Osteocyte (in vitro differentiated cells): ENCODE results near the gene CACNA1C. TPM values are rescaled to one million over a fixed set of nuclear protein-coding genes. Genes with fewer than 3 reads are reported as not detected.
A peak's percentile ranks its signal among the peaks of the same experiment; 100 is the strongest.

ENCODE experiments used
- DNase-seq: peaks from one replicate; pipeline ENCODE4 v3.0.0; 2021; ENCODE audit warnings: mixed read lengths; ENCODE audit not compliant: unreplicated experiment; ENCODE audit errors: extremely low spot score
- H3K27ac Mint-ChIP-seq: one replicate; pipeline ENCODE4 v1.8.0; 2021; ENCODE audit warnings: mild to moderate bottlenecking, mixed read lengths; ENCODE audit not compliant: unreplicated experiment
- H3K27me3 Mint-ChIP-seq: one replicate; pipeline ENCODE4 v1.8.0; 2021; ENCODE audit warnings: mixed read lengths; ENCODE audit not compliant: unreplicated experiment
- H3K36me3 Mint-ChIP-seq: one replicate; pipeline ENCODE4 v1.8.0; 2021; ENCODE audit warnings: mixed read lengths; ENCODE audit not compliant: unreplicated experiment
- H3K4me1 Mint-ChIP-seq: one replicate; pipeline ENCODE4 v1.8.0; 2021; ENCODE audit warnings: mixed read lengths; ENCODE audit not compliant: unreplicated experiment
- H3K4me3 Mint-ChIP-seq: one replicate; pipeline ENCODE4 v1.8.0; 2021; ENCODE audit warnings: mild to moderate bottlenecking, moderate library complexity, mixed read lengths; ENCODE audit not compliant: unreplicated experiment
- H3K9me3 Mint-ChIP-seq: one replicate; pipeline ENCODE4 v1.8.0; 2021; ENCODE audit warnings: mixed read lengths; ENCODE audit not compliant: unreplicated experiment
- total RNA-seq: library from RNA; stranded (reverse); gene quantifications from 2 replicates; pipeline ENCODE4 v1.2.1, GENCODE V29; 2021
- TF ChIP-seq, protein P1 (sequence below): fragments of 200-600 bp; sonication (generic); IDR thresholded peaks from 2 replicates; pipeline ENCODE4 v1.5.0; 2021; ENCODE audit warnings: antibody characterized with exemption, mild to moderate bottlenecking, moderate library complexity

Gene CACNA1C
- total RNA-seq, 1 donor from 2014 or later: 67.4 TPM

- DNase-seq: no peak
- TF ChIP-seq, protein P1, sequence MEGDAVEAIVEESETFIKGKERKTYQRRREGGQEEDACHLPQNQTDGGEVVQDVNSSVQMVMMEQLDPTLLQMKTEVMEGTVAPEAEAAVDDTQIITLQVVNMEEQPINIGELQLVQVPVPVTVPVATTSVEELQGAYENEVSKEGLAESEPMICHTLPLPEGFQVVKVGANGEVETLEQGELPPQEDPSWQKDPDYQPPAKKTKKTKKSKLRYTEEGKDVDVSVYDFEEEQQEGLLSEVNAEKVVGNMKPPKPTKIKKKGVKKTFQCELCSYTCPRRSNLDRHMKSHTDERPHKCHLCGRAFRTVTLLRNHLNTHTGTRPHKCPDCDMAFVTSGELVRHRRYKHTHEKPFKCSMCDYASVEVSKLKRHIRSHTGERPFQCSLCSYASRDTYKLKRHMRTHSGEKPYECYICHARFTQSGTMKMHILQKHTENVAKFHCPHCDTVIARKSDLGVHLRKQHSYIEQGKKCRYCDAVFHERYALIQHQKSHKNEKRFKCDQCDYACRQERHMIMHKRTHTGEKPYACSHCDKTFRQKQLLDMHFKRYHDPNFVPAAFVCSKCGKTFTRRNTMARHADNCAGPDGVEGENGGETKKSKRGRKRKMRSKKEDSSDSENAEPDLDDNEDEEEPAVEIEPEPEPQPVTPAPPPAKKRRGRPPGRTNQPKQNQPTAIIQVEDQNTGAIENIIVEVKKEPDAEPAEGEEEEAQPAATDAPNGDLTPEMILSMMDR: no peak
- no peaks in the 10 kb centered on the region for H3K9me3 Mint-ChIP-seq
- H3K4me1 Mint-ChIP-seq: peaks cover 3% of the 10 kb centered on the region
- H3K4me3 Mint-ChIP-seq: no peak overlapping the region
- peaks cover 35% of the 10 kb centered on the region for H3K36me3 Mint-ChIP-seq
- H3K27ac Mint-ChIP-seq: no peak overlapping the region
- H3K27me3 Mint-ChIP-seq: no peaks in the 10 kb centered on the region
Observed at GRCh38 chr12:2677142-2677880, 624.5 kb downstream of the CACNA1C start.

DNA sequence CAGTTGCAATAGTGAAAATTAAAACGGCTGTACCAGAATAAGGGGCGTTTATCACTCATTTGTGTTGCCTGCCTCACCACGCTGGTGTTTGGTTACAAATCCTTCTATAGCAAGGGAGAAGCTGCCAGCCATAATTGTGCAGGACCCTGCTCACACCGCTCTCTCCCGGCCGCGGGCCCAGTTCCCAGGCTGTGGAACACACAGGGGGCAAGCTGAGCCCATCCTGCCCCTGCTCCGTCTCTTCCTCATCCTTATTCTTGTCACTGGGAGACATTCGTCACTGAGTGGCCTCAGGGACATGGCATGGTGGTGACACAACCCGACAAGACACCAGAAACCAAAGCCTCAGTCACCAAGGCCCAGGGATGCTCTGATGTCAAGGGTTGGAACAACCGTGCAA lies 625.6 kb downstream of the CACNA1C start:
- no peaks in the 10 kb centered on the region for H3K27me3 Mint-ChIP-seq
- H3K4me1 Mint-ChIP-seq: peaks cover 3% of the 10 kb centered on the region
- no peak overlapping the region for H3K4me3 Mint-ChIP-seq
- TF ChIP-seq, protein P1: no peak
- H3K9me3 Mint-ChIP-seq: no peaks in the 10 kb centered on the region
- DNase-seq: peak; percentile 80
- peaks cover 40% of the 10 kb centered on the region for H3K36me3 Mint-ChIP-seq
- no peak overlapping the region for H3K27ac Mint-ChIP-seq

GRCh38 chr12:2679068-2679815 lies 626.5 kb downstream of the CACNA1C start:
- TF ChIP-seq, protein P1: no peak

GRCh38 chr12:2679816-2680675 lies 627.3 kb downstream of the CACNA1C start:
- no peak for DNase-seq
- Mint-ChIP-seq H3K27ac (no peak overlapping the region), H3K9me3 (no peaks in the 10 kb centered on the region), H3K4me3 (no peak overlapping the region), H3K36me3 (peaks cover 41% of the 10 kb centered on the region), H3K4me1 (peaks cover 3% of the 10 kb centered on the region), H3K27me3 (no peaks in the 10 kb centered on the region)
- TF ChIP-seq, protein P1: no peak

More at GRCh38 chr12:2679068-2679815, 626.5 kb downstream of the CACNA1C start:
- DNase-seq: no peak
- Mint-ChIP-seq H3K27ac (no peak overlapping the region), H3K27me3 (no peaks in the 10 kb centered on the region), H3K36me3 (peaks cover 42% of the 10 kb centered on the region), H3K9me3 (no peaks in the 10 kb centered on the region), H3K4me1 (peaks cover 3% of the 10 kb centered on the region), H3K4me3 (no peak overlapping the region)
